HG03175 (cell line): ENCODE results near the gene CELA2B.
"Not testable (repeated sequence)": the region's sequence is repeated elsewhere in the genome, so short reads cannot be mapped to it uniquely, and the experiment has no call there.

Experiments
- ATAC-seq: cut with Tn5 transposase; IDR thresholded peaks from one replicate; pipeline ENCODE4 v1.9.1; 2021; ENCODE audit warnings: mild to moderate bottlenecking, moderate library complexity; ENCODE audit not compliant: unreplicated experiment

The CELA2B gene

GRCh38 chr1:15465674-15466073 lies 10.2 kb upstream of the CELA2B start:
- ATAC-seq, result no peak

GRCh38 chr1:15466955-15467625 lies 8.8 kb upstream of the CELA2B start:
- ATAC-seq, result not testable (repeated sequence)

GRCh38 chr1:15468145-15468544 lies 7.8 kb upstream of the CELA2B start:
- ATAC-seq, result no peak

GRCh38 chr1:15469361-15469760 lies 6.5 kb upstream of the CELA2B start:
- no peak for ATAC-seq

DNA sequence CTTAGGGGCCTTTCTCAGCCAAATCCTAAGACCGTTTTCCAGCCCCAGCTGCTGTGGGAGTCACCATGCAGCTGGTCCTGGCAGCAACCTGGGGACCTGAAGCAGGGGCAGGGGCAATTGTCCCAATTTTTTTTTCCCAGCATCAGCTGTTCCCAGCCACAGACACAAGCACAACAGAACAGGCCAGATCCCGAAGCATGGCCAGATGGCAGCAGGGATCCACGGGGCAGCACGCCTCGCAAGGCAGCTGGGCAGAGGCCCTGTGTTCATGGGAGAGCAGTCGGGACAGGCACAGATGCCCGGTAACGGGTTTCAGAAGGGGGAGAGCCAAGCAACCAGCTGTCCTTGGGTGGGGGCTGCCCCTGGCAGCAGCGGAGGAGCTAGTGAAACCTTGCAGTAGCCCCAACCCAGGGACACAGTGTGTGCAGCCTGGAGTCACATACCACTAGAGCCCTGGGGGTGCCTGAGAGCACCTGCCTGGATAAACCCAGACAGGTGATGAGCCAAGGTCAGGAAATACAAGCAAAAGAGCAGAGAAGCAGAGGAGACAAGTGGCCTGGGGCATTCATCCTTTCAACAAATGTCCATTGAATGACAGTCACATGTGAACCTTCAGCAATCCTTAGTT lies 6.0 kb upstream of the CELA2B start:
- not testable (repeated sequence) for ATAC-seq

DNA sequence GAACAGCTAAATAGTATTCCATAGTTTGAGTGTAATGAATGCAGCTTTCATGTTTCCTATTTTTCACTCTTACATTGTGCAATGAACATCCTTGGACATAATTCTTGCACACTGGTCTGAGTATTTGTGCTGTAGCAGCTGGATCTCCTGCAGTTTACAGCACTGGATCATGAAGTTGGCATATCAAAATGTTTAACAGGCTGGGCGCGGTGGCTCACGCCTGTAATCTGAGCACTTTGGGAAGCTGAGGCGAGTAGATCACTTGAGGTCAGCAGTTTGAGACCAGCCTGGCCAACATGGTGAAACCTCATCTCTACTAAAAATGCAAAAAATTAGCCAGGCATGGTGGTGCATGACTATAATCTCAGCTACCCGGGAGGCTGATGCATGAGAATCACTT lies 4.8 kb upstream of the CELA2B start:
- ATAC-seq, result not testable (repeated sequence)

DNA sequence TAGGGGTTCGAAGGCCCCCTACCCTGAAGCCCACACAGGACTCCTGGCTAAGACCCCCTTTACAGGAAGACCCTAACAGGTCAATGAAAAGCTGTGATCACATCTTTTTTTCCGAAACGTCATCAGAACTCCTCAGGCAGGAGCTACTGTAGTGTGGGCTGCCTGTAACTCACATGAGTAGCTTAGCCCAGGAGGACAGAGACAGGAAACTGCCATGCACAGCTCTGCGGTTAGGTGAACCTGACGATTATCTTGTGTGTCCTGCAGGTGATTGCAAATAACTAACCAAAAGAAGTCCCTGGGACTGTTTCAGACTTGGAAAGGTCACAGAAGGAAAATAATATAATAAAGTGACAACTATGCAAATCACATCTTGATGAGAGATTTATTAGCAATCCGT lies 4.2 kb upstream of the CELA2B start:
- not testable (repeated sequence) for ATAC-seq

GRCh38 chr1:15472587-15472986 lies 3.3 kb upstream of the CELA2B start:
- no peak for ATAC-seq

DNA sequence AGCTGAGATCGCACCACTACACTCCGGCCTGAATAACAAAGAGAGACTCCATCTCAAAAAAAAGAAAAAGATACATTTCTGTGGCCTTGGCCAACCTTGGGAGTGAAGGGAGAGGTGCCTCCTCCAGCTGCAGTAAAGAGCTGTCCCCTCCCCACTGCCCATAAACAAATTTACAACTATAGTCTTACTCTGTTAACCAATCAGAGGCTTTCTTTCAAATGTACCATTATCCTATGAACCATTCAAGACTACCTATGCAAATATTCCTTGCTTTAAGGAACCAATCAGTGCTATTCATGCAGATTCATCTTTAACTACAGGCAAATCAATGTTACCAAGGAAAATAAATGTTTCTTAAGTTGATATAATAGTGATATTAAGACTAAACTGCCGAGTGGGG lies 1.0 kb downstream of the CELA2B start:
- no peak for ATAC-seq

DNA sequence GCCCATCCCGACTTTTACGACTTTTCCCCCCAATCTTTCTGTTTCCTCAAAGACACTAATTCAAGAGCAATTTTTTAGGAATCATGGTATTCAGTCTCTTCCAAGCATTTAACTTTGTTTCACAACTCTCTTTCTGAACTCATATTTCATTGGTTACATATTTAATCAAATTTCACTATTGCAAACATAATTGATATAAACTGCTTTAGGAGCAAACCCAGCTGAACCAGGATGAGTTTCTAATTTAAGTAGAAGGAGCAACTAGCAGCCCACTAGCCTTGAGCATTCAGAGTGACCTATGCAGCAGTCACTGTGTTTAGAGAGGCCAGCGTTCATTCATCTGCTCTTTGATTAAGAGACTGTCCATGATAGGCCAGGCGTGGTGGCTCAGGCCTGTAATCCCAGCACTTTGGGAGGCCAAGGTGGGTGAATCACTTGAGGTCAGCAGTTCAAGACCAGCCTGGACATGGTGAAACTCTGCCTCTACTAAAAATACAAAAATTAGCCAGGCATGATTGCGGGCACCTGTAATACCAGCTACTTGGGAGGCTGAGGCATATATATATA lies 1.8 kb downstream of the CELA2B start:
- no peak for ATAC-seq

DNA sequence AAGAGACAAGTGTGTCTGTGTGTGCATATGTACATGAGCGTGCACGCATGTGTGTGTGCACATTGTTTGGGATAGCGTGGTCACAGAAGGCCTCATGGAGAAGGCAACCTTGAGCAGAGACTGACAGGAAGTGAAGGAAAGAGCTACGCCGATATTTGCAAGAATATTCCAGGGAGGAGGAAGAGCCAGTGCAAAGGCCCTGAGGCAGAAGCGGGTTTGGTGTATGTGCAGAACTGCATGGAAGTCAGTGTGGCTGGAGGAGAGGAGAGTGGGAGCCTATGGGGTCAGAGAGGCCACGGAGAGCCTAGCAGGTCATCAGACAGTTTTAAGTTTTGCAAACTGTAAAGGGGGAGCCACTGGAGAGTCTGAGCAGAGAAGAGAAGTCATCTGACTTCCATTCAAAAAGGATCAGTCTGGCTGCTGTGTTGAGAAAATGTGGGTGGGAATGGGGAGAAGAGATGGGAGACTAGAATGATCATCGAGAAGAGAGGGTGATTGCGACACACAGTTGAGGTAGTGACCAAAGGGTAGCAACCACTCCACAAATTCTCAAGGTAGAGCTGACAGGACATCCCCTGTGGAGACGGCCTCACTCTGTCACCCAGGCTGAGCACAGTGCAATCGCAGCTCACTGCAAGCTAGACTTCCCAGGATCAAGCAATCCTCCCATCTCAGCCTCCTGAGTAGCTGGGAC lies 3.9 kb downstream of the CELA2B start:
- no peak for ATAC-seq

- not testable (repeated sequence) for ATAC-seq
Measured at GRCh38 chr1:15482455-15482854, 6.6 kb downstream of the CELA2B start.

DNA sequence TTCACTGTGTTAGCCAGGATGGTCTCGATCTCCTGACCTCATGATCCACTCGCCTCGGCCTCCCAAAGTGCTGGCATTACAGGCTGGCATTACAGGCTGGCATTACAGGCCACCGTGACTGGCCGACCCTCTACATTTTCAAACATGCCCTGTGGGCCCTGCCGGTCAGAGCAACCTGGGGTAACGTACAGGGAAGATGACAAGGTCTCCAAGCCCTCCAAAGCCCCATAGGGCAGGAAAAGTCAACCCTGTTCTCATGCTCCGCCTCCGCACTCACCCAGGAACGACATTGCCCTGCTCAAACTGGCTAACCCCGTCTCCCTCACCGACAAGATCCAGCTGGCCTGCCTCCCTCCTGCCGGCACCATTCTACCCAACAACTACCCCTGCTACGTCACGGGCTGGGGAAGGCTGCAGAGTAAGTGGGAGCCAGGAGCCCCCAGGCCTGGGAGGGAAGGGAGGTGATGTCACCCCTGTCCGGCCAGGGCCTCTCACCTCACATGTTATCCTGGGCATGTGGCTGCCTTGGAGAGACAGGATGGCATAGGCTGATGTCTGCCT lies 7.2 kb downstream of the CELA2B start:
- ATAC-seq, result not testable (repeated sequence)

- ATAC-seq, result no peak
Measured at GRCh38 chr1:15483971-15484370, 8.1 kb downstream of the CELA2B start.

DNA sequence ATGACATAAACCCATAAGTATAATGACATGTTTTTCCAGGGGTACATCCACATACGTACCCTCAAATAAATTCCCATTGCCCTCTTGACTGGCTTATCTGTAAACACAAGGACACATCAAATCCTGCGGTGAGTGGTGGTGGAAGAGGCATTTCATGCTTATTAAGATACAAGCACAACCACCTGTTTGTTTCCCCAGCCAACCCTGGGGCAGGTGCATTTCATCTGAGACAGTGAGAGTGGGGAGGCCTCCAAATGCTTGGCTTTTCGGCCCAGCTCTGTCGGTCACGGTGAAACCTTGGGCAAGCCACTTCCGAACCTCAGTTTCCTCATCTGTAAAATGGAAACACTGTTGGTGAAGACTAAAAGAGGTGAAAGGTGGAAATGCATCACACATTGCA lies 8.5 kb downstream of the CELA2B start:
- ATAC-seq, result not testable (repeated sequence)

DNA sequence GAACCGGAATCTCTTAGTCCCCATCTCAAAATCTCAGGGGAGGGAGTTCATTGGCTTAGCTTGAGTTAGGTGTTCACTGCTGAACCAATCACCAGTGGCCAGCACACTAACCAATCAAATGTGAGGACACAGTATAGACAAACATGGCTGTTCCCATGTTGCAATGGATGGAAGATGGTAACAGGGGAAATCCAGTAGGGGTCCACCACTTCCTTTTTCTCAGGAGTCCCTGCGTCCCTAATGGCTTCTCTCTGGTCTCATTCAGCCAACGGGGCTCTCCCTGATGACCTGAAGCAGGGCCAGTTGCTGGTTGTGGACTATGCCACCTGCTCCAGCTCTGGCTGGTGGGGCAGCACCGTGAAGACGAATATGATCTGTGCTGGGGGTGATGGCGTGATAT lies 9.7 kb downstream of the CELA2B start:
- no peak for ATAC-seq

- not testable (repeated sequence) for ATAC-seq
Measured at GRCh38 chr1:15486844-15487610, 11.1 kb downstream of the CELA2B start.

DNA sequence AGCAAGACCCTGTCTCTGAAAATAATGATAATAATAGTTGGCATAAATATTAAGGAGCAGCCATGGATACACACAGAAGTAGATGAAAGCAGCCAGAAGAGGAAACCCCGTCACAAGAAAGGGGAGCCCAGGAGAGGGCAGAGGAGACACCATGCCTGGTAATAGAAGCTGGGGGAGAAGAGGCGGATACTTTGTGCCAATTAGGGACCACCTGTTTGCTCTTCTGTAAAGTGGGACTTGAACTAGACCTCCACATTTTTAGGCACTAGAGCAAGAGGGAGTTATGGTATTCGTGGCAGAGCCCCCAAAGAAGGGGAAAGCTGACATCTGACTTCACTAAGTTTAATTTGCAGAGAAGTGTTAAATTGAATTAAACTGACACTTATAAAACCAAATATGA lies 12.5 kb downstream of the CELA2B start:
- no peak for ATAC-seq

DNA sequence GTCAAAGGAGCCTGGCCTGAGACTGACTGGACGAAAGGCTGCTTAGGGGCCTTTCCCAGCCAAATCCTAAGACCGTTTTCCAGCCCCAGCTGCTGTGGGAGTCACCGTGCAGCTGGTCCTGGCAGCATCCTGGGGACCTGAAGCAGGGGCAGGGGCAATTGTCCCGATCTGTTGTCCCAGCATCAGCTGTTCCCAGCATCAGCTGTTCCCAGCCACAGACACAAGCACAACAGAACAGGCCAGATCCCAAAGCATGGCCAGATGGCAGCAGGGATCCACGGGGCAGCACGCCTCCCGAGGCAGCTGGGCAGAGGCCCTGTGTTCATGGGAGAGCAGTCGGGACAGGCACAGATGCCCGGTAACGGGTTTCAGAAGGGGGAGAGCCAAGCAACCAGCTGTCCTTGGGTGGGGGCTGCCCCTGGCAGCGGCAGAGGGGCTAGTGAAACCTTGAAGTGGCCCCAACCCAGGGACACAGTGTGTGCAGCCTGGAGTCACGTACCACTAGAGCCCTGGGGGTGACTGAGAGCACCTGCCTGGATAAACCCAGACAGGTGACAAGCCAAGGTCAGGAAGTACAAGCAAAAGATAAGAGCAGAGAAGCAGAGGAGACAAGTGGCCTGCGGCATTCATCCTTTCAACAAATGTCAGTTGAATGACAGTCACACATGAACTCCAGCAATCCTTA lies 13.3 kb downstream of the CELA2B start:
- ATAC-seq, result no peak

- ATAC-seq, result not testable (repeated sequence)
Measured at GRCh38 chr1:15491010-15491409, 15.1 kb downstream of the CELA2B start.
